Myocyte (in vitro differentiated cells): ENCODE data around the gene CC2D2B. TPM values are rescaled to one million over a fixed set of nuclear protein-coding genes. Genes with fewer than 3 reads are reported as not detected.
"Not testable (repeated sequence)": the region's sequence is repeated elsewhere in the genome, so short reads cannot be mapped to it uniquely, and the experiment has no call there.

Experiments used
- DNase-seq: peaks from one replicate; pipeline ENCODE4 v3.0.0-alpha.2; 2012; ENCODE audit warnings: low read depth
- total RNA-seq: library from RNA; depleted of rRNA; stranded (reverse); fragments of >200 nt; gene quantifications from 2 replicates; pipeline ENCODE4 v1.2.3, GENCODE V29; 2014

CC2D2B gene
- total RNA-seq, 1 donor from 2014 or later, result 0.35 TPM

DNA sequence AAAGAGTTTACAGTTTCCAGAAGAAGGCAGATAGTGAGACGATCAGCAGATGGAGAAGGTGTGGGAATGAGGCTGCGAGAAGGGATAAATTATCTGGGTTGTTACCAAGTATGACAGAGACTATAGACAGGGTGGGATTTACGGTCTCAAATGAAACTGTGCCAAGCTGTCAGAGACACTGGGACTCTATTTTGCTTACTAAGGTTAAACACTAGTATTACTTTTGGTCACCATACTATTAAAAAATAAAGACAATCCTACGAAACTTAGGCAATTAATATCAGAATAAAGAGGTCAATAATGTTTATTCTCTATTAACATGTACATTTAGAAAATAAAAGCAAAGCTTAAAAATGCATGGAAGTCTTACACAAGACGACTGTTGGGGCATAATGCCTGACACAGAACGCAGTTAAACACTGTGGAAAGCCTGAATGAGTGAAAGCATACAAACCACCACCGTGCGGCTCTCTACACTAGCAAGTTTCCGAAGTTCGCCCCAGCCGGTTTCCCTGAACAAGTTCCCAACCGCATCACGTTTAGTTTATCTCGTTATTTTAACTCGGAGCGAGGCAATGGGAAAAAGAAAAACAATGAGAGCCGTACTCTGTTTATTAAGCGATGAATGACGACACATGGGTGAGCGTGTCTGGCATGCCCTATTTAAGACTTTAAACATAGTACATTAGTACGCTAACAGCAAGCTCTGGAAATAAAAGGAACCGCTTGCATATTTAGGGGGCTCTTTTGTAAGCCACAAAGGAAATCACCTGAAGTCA, 909 bp upstream of the CC2D2B start:
- DNase-seq, result peak; percentile 61

DNA sequence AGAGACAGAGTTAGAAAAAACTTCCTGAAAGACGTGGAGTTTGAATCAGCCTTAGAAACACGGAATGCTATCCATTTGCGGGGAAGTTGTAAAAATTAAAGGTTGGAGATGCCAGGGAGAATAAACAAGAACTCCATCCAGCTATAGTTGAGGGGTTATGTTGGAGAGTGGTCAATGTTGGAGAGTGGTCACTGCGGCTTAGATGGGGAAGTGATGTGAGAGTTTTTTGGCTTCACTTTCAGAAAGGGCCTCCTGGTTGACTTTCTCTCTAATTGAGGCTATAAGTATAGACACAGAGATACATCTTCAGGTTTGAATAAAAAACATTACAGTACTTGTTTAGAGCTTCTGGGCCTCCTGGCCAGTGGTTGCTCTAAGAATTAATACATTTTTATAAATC, 675 bp downstream of the CC2D2B start:
- no peak for DNase-seq

DNA sequence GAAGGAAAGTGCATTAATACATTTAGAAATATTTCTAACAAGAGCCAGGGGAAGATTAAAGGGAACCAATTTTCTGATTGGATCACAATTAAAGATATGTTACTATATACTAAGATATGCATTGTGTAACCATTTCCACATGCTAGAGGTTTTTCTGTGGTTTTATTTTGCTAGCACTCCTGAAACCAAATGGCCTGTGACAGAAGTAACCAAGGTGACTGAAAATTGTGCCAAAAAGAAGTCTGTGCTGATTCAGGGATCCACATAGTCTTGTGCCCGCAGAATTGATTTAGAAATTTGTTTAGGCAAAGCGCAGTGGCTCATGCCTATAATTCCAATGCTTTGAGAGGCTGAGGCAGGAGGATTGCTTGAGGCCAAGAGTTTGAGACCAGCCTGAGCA, 1.8 kb downstream of the CC2D2B start:
- DNase-seq, result no peak

DNA sequence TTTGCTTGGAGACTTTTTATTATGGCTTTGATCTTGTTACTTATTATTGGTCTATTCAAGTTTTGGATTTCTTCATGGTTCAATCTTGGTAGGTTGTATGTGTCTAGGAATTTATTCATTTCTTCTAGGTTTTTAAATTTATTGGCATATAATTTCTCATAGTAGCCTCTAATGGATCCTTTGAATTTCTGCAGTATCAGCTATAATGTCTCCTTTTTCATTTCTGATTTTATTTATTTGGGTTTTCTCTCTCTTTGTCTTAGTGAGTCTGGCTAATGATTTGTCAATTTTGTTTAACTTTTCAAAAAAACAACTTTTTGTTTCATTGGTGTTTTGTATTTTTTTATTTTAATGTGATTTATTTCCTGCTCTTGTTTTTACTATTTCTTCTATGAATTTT, 8.3 kb downstream of the CC2D2B start:
- DNase-seq, result not testable (repeated sequence)

DNA sequence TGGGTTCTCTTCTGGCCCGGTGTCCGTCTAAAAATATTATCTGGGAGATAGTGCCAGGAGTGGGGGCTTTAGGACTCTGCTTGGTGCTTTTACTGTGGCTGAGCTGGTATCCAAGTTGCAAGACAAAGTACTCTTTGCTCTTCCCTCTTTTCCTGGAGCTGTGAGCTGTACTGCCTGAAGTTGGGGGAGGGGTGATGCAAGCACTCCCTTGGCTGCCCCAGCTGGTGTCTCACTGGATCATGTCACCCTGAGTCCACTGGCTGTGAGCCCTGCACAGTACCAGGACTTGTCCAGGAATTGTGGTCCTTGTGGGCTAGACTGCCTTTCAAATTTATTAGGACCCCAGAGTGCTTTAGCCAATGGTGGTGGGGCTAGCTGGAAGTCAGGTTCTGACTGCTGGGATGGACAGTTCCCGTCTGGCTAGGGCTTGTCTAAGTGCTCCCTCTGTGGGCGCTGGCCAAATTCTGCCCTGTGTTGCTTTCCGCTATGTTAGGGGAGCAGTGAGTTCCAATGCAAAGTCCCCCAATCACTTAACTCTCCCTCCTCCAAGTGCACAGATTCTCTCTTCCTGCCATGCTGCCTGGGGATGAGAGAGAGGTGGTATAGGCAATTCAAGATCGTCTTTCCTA, 13.1 kb downstream of the CC2D2B start:
- DNase-seq, result no peak

DNA sequence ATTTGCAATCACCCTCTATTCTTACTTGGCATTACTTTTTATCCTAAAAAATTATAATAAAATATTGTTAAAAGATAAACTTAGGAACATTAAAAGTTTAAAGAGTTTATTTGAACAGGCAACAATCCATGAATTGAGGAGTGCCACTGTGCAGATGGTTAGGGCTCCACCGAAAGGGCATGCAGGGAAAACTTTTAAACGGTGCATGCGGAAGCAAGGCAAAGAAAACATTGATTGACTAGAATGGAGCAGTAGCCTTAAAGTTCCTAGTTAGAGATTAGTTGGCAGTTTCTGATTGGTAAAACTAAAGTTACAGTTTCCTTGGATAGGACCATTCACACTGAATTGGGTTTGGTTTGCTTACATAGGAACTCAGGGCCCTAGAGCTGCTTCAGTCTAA, 17.3 kb downstream of the CC2D2B start:
- DNase-seq, result no peak

DNA sequence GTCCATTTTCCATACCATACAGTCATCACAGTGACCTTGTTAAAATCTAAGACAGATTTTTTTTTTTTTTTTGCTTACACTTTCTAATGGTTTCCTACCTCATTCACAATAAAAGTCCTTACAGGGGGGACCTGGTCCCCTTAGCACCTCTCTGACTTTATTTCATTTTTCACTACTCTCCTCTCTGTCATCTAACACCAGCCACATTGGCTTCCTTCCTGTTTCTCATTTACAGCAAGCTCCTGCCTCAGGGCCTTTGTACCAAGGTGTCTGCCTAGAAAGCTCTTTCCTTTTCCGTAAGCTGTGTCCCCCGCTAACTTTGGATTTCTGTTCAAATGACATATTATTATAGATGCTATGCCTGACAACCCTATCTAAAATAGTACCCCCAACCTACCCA, 27.7 kb downstream of the CC2D2B start:
- DNase-seq, result no peak

DNA sequence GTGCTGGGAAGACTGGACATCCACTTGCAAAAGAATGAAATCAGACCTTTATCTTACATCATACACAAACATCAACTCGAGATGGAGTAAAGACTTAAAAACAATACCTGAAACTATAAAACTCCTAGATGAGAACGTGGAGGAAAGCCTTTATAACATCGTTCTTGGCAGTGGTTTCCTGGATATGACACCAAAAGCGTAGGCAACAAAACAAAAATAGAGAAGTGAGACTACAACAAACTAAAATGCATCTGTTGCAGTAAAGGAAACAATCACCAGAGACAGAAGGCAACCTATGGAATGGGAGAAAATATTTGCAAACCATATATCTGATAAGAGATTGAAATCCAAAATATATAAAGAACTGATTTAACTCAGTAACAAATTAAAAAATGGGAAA, 33.3 kb downstream of the CC2D2B start:
- no peak for DNase-seq

DNA sequence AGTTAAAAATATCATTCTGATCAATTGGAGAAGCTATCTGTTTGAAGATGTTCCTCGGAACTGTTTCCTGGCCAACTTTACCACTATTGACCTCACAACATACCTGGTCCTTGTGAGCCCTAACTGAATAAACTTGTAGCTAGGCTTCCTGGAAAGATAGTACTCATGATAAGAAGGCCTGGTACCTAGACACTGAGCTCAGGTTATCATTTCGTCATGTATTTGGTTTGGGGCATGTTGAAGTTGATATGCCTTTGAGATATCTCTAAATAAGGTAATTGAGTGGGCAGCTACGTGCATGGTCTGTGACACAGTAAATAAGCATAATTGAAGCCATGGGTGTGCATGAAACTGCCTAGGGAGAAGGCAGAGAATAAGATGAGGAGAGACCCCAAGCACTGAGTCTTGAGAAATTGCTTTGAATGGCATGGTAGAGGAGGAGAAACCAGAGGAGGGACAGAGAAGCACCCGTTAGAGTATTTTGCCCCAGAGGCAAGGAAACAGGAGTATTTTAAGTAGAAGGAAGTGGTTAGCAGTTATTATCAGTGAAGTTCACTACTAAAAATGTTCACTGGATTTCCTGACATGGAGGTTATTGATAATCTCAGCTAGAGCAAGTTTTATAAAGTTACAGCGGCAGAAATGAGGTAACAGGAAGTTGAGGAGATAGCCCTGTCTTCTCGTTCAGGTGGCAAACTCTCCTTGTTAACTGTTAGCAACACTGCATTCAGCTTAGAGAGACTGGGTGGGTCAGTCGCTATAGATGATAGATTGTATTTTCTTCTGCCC, 55.6 kb downstream of the CC2D2B start:
- DNase-seq, result no peak

DNA sequence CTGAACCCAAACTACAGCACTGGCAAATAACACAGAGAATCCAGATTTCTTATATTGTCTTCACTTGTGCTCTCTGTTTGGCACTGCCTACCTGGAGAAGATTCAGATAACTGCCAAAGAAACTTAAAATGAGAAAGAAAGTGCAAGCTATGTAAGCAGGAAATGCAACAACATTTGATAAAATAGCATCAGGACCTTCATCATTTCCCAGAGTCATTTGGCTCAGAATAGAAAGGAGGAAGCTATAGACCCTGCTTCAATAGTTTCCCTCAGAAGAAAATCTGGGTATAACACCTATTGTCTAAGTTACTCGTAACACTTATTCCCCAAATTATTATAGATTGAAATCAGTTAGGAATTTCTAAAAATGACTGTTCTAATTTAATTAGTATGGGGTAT, 56.2 kb downstream of the CC2D2B start:
- DNase-seq, result no peak

DNA sequence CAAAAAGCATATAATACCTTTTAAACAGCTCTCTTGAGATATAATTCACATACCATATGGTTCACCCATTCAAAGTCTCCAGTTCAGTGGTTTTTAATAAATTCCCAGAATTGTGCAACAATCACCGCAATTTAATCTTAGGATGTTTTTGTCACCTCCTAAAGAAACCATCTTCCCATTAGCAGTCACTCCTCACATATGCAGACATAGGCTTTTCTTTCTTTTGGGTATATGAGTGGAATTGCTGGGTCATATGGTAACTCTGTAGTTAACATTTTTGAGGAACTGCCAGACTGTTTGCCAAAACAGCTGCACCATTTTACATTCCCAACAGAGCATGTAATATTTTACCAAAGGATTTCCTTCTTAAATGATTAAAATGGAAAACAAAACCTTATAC, 57.0 kb downstream of the CC2D2B start:
- DNase-seq, result peak; percentile 15

DNA sequence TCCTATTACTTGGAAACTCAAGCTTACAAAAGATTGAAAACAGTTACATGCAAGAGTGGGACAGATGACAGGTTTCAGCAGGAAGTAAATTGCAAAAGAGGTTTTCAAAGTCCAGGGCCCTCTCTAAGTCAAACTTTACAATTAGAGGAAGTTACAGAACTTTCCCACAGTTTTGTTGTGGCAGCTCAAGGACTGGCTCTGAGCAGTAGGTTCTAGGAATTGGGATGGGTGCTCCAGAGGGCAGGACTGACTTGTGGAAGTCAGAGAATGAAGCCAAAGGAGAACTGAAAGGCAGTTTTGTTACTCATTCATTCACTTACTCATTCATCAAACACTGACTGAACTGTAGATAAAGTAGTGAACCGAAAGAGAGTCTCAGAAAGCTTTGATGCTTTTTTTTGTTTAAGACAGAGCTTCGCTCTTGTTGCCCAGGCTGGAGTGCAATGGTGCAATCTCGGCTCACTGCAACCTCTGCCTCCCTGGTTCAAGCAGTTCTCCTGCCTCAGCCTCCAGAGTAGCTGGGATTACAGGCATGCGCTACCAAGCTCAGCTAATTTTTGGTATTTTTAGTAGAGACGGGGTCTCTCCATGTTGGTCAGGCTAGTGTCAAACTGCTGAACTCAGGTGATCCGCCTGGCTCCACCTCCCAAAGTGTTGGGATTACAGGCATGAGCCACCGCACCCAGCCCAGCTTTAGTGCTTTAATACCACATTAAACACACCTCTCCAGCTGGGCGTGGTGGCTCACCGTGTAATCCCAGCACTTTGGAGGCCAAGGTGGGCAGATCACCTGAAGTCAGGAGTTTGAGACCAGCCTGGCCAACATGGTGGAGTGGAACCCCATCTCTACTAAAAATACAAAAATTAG, 68.8 kb downstream of the CC2D2B start:
- no peak for DNase-seq

DNA sequence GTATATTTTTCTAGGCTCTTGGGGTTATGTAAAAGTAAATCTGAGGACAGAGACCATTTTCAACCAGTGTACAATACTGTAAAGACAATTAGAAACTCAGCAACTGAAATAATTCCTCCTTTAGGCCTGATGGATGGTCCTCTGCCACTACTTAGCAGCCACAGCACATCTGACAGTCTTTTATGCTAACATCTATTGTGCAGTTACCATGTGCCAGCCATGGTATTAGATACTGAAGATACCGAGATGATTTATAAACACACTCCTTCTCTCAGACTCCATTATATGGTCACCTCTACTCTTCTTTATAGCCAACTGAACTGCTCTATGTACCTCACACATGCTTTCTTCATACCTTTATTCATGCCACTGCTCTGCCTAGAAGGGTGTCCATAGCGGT, 74.4 kb downstream of the CC2D2B start:
- DNase-seq, result no peak

DNA sequence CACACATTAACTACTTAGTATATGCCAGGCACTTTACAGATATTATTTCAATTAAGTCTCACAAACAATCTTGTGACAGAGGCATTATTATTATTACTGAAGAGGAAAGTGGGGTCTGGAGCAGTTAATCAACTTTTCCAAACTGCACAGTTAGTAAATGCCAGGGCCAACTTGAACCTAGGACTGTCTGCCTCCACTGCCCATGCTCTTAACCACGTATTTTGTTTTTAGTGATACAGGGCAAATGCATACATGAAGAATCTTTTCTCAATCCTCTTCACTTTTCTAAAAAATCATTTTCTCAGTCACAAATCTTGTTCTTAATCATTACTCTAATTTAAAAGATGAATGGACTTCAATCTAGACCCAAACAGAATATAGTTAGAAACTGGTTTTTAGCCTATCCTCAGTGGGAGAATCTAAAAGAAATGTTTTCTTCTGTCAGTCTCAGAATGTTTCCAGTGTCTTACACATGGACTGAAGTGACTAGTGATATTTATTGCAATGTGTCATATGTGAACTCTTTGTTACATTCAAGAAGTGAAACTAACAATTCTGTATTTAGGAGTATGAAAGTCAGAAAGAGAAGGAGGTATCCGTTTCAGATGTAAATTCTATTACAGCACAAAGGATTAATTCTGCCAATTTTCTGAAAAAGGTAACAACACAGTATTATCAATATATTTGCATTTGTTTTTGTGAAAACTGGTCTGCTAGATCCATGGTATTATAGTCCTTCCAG, 80.1 kb downstream of the CC2D2B start:
- DNase-seq, result no peak

DNA sequence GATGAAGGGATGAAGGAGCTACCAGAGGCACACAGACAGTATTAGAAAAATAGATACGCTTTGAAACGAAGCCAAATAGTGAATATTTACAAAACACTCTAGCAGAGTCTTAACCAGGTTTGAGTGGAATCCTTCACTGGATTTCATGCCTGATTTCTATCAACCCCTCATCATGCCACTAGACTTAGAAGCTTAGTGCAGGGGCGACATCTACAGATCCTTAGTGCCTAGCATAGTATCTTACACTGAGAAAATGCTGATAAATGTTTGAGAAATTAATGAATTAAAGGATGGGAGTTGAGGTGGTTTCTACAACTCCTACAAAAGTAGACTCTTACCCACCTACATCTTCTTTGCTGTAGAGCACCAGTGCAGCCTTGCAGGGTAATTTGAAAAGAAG, 80.9 kb downstream of the CC2D2B start:
- peak; percentile 1 for DNase-seq

DNA sequence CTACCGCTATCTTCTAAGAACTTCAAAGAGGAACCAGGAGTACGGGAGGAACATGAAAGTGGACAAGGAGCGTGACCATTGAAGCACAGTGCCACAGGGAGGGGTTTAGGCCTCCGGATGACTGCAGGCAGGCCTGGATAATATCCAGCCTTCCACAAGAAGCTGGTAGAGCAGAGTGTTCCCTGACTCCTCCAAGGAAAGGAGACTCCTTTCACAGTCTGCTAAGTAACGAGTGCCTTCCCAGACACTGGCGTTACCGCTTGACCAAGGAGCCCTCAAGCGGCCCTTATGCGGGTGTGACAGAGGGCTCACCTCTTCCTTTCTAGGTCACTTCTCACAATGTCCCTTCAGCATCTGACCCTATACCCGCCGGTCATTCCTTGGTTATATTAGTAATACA, 86.6 kb downstream of the CC2D2B start:
- not testable (repeated sequence) for DNase-seq

DNA sequence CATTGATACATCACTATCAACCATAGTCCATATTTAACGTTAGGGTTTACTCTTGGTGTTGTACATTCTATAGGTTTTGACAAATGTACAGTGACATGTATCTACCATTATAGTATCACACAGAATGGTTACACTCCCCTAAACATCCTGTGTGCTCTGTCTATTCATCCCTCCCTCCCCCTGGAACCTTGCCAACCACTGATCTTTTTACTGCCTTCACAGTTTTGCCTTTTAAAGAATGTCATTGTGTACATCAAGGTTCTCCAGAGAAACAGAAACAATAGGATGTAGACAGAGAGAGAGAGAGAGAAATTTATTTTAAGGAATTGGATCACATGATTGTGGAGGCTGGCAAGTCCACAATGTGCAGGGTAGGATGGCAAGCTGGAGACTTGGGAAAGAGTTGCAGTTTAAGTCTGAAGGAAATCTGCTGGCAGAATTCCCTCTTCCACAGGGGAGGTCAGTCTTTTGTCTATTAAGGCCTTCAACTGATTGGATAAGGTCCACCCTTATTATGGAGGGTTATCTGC, 90.5 kb downstream of the CC2D2B start:
- DNase-seq, result no peak

DNA sequence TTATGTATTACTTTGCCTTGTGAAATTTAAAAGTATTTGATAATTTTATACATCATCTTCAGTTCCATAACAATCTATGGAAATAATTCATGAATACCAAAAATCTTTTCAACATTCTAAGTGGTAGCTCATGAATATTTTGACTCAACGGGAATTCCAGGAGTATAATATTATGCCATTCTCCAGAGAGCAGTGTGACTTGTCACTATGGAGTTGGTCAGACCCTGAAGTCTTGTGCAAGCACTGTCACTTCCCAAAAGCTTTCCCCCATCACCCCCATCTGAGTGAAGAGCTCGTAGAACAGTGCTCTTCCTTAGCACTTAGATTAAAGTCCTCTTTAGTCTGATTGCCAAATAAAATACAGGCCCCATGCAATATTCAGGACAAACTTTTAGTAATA, 106.2 kb downstream of the CC2D2B start:
- DNase-seq, result no peak

DNA sequence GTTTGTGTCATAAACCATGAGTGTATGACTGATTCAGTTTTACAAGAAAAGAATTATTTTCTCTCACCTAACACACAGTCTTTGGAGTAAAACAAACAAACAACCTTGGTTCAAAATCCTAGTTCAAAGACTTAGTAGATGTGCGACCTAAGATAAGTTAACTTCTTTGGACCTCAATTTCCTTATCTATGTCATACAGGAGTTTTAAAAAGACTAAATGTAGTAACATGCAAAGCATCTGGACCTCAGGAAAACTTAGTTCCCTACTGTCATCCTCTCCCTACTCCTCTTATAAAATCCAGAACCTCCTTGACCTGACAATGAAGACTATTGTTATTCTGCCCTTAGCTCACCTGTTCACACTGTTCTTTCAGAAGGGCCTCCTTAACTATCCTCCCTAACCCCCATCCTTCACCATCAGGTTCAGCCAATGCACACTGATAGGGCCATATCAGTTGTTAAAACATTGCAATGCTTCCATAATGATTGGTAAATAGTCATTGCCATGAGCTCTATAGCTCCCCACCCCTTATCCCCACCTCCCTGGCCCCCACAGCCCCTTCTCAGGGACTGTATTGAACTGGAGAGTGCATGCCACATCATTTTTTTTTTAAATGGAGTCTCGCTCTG, 106.8 kb downstream of the CC2D2B start:
- DNase-seq, result no peak

DNA sequence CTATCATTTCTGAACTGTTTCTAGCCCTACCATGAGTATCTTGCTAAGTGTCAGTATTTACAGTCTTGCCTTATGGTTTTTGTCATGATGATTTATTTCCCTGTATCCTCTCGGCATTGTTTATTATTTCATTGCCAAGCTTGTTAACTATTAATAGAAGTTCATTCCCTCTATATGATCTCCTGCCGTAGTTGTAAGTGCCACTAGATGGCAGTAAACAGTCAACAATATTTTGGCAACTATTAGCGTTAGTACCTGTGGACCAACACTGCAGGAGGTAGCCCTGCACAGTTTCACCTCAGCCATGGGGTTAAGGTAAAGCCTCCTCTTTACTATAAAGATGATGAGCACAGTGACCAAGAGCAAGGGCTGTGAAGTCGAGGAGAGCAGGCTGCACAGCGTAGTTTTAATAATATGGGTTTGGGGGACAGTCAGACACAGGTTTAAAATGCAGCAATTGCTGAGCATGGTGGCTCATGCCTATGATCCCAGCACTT, 109.5 kb downstream of the CC2D2B start:
- peak; percentile 61 for DNase-seq
